Measurements from ENCODE around the gene PHLDA2. TPM values are rescaled to one million over a fixed set of nuclear protein-coding genes. Genes with fewer than 3 reads are reported as not detected.

The PHLDA2 gene
- total RNA-seq, 2 experiments from 2014 or later: 0.55 to 0.65 TPM

GRCh38 chr11:2931420-2931746, 2.2 kb upstream of the PHLDA2 start:
- H3K27ac Mint-ChIP-seq: no peak overlapping the region

GRCh38 chr11:2930704-2931419, 1.6 kb upstream of the PHLDA2 start:
- H3K4me1 Mint-ChIP-seq: peaks cover 32% of the 10 kb centered on the region
- DNase-seq: peak; percentile 71
- no peaks in the 10 kb centered on the region for H3K9me3 Mint-ChIP-seq
- H3K27ac Mint-ChIP-seq: peak overlapping the region; percentile 71
- POLR2A ChIA-PET: interaction anchor here (2.1 to 3.7 kb wide), 5 partner anchors 17 to 397 kb away, joined by 5 to 21 read pairs (median 10); a partner anchor contains a TSS
- peak overlapping the region; percentile 85 for H3K4me3 Mint-ChIP-seq
- H3K36me3 Mint-ChIP-seq: no peaks in the 10 kb centered on the region
- peaks cover 25% of the 10 kb centered on the region for H3K27me3 Mint-ChIP-seq
- ATAC-seq (ENCODE audit: low read depth): peak; percentile 20

More at GRCh38 chr11:2931420-2931746, 2.2 kb upstream of the PHLDA2 start:
- POLR2A ChIA-PET: interaction anchor here (0.7 to 2.1 kb wide), 2 partner anchors 10 to 16 kb away, joined by 3 to 5 read pairs; no protein-coding TSS in a partner anchor
- Mint-ChIP-seq H3K4me3 (no peak overlapping the region), H3K9me3 (no peaks in the 10 kb centered on the region), H3K27me3 (peaks cover 25% of the 10 kb centered on the region), H3K4me1 (peaks cover 32% of the 10 kb centered on the region), H3K36me3 (no peaks in the 10 kb centered on the region)
- ATAC-seq (ENCODE audit: low read depth) (no peak), DNase-seq (no peak)

GRCh38 chr11:2929950-2930703, 907 bp upstream of the PHLDA2 start:
- peak; percentile 8 for ATAC-seq (ENCODE audit: low read depth)
- DNase-seq: no peak
- Mint-ChIP-seq H3K4me1 (peaks cover 32% of the 10 kb centered on the region), H3K27me3 (peaks cover 25% of the 10 kb centered on the region), H3K9me3 (no peaks in the 10 kb centered on the region), H3K36me3 (no peaks in the 10 kb centered on the region), H3K27ac (peak overlapping the region; percentile 71), H3K4me3 (peak overlapping the region; percentile 85)
- POLR2A ChIA-PET: interaction anchor here (2.1 to 3.7 kb wide), 5 partner anchors 17 to 397 kb away, joined by 5 to 21 read pairs (median 10); a partner anchor contains a TSS

- DNase-seq: no peak
- POLR2A ChIA-PET: interaction anchor here (1.2 to 3.7 kb wide), 5 partner anchors 9 to 396 kb away, joined by 4 to 21 read pairs (median 10); a partner anchor contains a TSS
- peaks cover 32% of the 10 kb centered on the region for H3K4me1 Mint-ChIP-seq
- ATAC-seq (ENCODE audit: low read depth): no peak
- H3K27ac Mint-ChIP-seq: peak overlapping the region; percentile 56
- H3K4me3 Mint-ChIP-seq: peak overlapping the region; percentile 85
- H3K36me3 Mint-ChIP-seq: no peaks in the 10 kb centered on the region
- H3K9me3 Mint-ChIP-seq: no peaks in the 10 kb centered on the region
- peaks cover 25% of the 10 kb centered on the region for H3K27me3 Mint-ChIP-seq
Observed at GRCh38 chr11:2929531-2929949, 320 bp upstream of the PHLDA2 start.

GRCh38 chr11:2927851-2928604, 1.2 kb downstream of the PHLDA2 start:
- Mint-ChIP-seq H3K27ac (no peak overlapping the region), H3K9me3 (no peaks in the 10 kb centered on the region), H3K27me3 (peaks cover 25% of the 10 kb centered on the region), H3K4me1 (peaks cover 23% of the 10 kb centered on the region), H3K36me3 (no peaks in the 10 kb centered on the region), H3K4me3 (peak overlapping the region; percentile 52)
- POLR2A ChIA-PET: interaction anchor here (1.2 to 3.7 kb wide), 5 partner anchors 8 to 395 kb away, joined by 4 to 21 read pairs (median 10); a partner anchor contains a TSS
- ATAC-seq (ENCODE audit: low read depth): no peak
- no peak for DNase-seq

- H3K9me3 Mint-ChIP-seq: no peaks in the 10 kb centered on the region
- no peaks in the 10 kb centered on the region for H3K36me3 Mint-ChIP-seq
- peaks cover 25% of the 10 kb centered on the region for H3K27me3 Mint-ChIP-seq
- ATAC-seq (ENCODE audit: low read depth) (no peak), DNase-seq (no peak)
- peaks cover 18% of the 10 kb centered on the region for H3K4me1 Mint-ChIP-seq
- H3K4me3 Mint-ChIP-seq: no peak overlapping the region
- H3K27ac Mint-ChIP-seq: no peak overlapping the region
- POLR2A ChIA-PET: interaction anchor here (0.7 to 3.7 kb wide), 2 partner anchors 35 kb away, joined by 4 to 21 read pairs; no protein-coding TSS in a partner anchor
Observed at GRCh38 chr11:2927121-2927800, 2.0 kb downstream of the PHLDA2 start.

GRCh38 chr11:2926611-2927051, 2.6 kb downstream of the PHLDA2 start:
- no peak overlapping the region for H3K27ac Mint-ChIP-seq

GRCh38 chr11:2924821-2925675, 4.2 kb downstream of the PHLDA2 start:
- POLR2A ChIA-PET: interaction anchor here (0.6 to 1.2 kb wide), 2 partner anchors 22 to 942 kb away, joined by 3 read pairs; no protein-coding TSS in a partner anchor
- H3K27ac Mint-ChIP-seq: no peak overlapping the region
- no peak overlapping the region for H3K4me3 Mint-ChIP-seq
- ATAC-seq (ENCODE audit: low read depth) (no peak), DNase-seq (no peak)
- H3K4me1 Mint-ChIP-seq: peaks cover 14% of the 10 kb centered on the region
- H3K36me3 Mint-ChIP-seq: no peaks in the 10 kb centered on the region
- peaks cover 21% of the 10 kb centered on the region for H3K27me3 Mint-ChIP-seq
- H3K9me3 Mint-ChIP-seq: no peaks in the 10 kb centered on the region

More at GRCh38 chr11:2926611-2927051, 2.6 kb downstream of the PHLDA2 start:
- no peaks in the 10 kb centered on the region for H3K36me3 Mint-ChIP-seq
- H3K4me3 Mint-ChIP-seq: no peak overlapping the region
- H3K9me3 Mint-ChIP-seq: no peaks in the 10 kb centered on the region
- DNase-seq: no peak
- H3K27me3 Mint-ChIP-seq: peaks cover 25% of the 10 kb centered on the region
- ATAC-seq (ENCODE audit: low read depth): no peak
- POLR2A ChIA-PET: interaction anchor here (0.7 kb wide), 1 partner anchor 34 kb away, joined by 4 read pairs; no protein-coding TSS in a partner anchor
- H3K4me1 Mint-ChIP-seq: peaks cover 18% of the 10 kb centered on the region

- peaks cover 17% of the 10 kb centered on the region for H3K27me3 Mint-ChIP-seq
- H3K9me3 Mint-ChIP-seq: no peaks in the 10 kb centered on the region
- ATAC-seq (ENCODE audit: low read depth): no peak
- peaks cover 11% of the 10 kb centered on the region for H3K4me1 Mint-ChIP-seq
- H3K36me3 Mint-ChIP-seq: no peaks in the 10 kb centered on the region
- POLR2A ChIA-PET: interaction anchor here (0.5 to 1.2 kb wide), 2 partner anchors 21 to 617 kb away, joined by 3 read pairs; no protein-coding TSS in a partner anchor
- no peak for DNase-seq
- no peak overlapping the region for H3K4me3 Mint-ChIP-seq
- H3K27ac Mint-ChIP-seq: no peak overlapping the region
Observed at GRCh38 chr11:2924381-2924780, 4.8 kb downstream of the PHLDA2 start.

GRCh38 chr11:2923446-2924375, 5.5 kb downstream of the PHLDA2 start:
- Mint-ChIP-seq H3K27me3 (peaks cover 14% of the 10 kb centered on the region), H3K27ac (no peak overlapping the region), H3K4me1 (peaks cover 9% of the 10 kb centered on the region), H3K4me3 (no peak overlapping the region), H3K36me3 (no peaks in the 10 kb centered on the region), H3K9me3 (no peaks in the 10 kb centered on the region)
- POLR2A ChIA-PET: interaction anchor here (0.5 to 1.2 kb wide), 2 partner anchors 21 to 618 kb away, joined by 3 read pairs; no protein-coding TSS in a partner anchor
- DNase-seq (no peak), ATAC-seq (ENCODE audit: low read depth) (no peak)

GRCh38 chr11:2922655-2923054, 6.6 kb downstream of the PHLDA2 start:
- DNase-seq (no peak), ATAC-seq (ENCODE audit: low read depth) (no peak)
- H3K4me3 Mint-ChIP-seq: no peak overlapping the region
- no peak overlapping the region for H3K27ac Mint-ChIP-seq
- POLR2A ChIA-PET: interaction anchor here (1.3 kb wide), 1 partner anchor 20 kb away, joined by 4 read pairs; no protein-coding TSS in a partner anchor
- no peaks in the 10 kb centered on the region for H3K9me3 Mint-ChIP-seq
- H3K36me3 Mint-ChIP-seq: no peaks in the 10 kb centered on the region
- peaks cover 6% of the 10 kb centered on the region for H3K27me3 Mint-ChIP-seq
- peaks cover 3% of the 10 kb centered on the region for H3K4me1 Mint-ChIP-seq
